K562 (cell line): ENCODE data around the gene SLC44A5. TPM values are rescaled to one million over a fixed set of nuclear protein-coding genes. Genes with fewer than 3 reads are reported as not detected.

Experiments
- ELF4 ChIP-seq: fragments of 450-650 bp; formaldehyde crosslinking; IDR thresholded peaks from 2 replicates; pipeline ENCODE4 v1.4.0; 2022; ENCODE audit warnings: missing genetic modification characterization
- KAT2B ChIP-seq: IDR thresholded peaks from one replicate; pipeline ENCODE4 v1.6.1; 2012; ENCODE audit warnings: low read depth, mild to moderate bottlenecking, control low read depth, inconsistent platforms, low read length, moderate library complexity
- MBD2 ChIP-seq: sonication (generic); IDR thresholded peaks from 2 replicates; pipeline ENCODE4 v1.6.1; 2016; ENCODE audit warnings: low read depth, borderline replicate concordance
- MEF2A ChIP-seq: IDR thresholded peaks from 2 replicates; pipeline ENCODE4 v1.6.1; 2011; ENCODE audit warnings: low read depth, mild to moderate bottlenecking, low read length, moderate library complexity; ENCODE audit not compliant: control insufficient read depth
- MTA3 ChIP-seq: fragments of 450-650 bp; formaldehyde crosslinking; IDR thresholded peaks from 2 replicates; pipeline ENCODE4 v1.6.1; 2017; ENCODE audit warnings: mild to moderate bottlenecking, borderline replicate concordance
- NCOA1 ChIP-seq: fragments of 450-650 bp; IDR thresholded peaks from 2 replicates; pipeline ENCODE4 v1.6.1; 2016; ENCODE audit warnings: low read depth
- PRMT5 ChIP-seq: sonication (generic); formaldehyde crosslinking; IDR thresholded peaks from 2 replicates; pipeline ENCODE4 v1.5.0; 2020; ENCODE audit warnings: missing genetic modification reagents
- PRPF4 ChIP-seq: fragments of 200-400 bp; formaldehyde crosslinking; IDR thresholded peaks from one replicate; pipeline ENCODE4 v1.6.1; 2017; ENCODE audit warnings: low read length, low read depth, mild to moderate bottlenecking; ENCODE audit not compliant: insufficient read depth, poor library complexity, severe bottlenecking
- PTTG1 ChIP-seq: fragments of 450-650 bp; IDR thresholded peaks from 2 replicates; pipeline ENCODE4 v1.6.1; 2016; ENCODE audit warnings: low read depth, mild to moderate bottlenecking, missing genetic modification characterization, missing compliant biosample characterization
- RFX1 ChIP-seq: fragments of 450-650 bp; IDR thresholded peaks from 2 replicates; pipeline ENCODE4 v1.6.1; 2016; ENCODE audit warnings: mild to moderate bottlenecking, moderate library complexity
- SAP30 ChIP-seq: fragments of 200-600 bp; sonication (generic); IDR thresholded peaks from 2 replicates; pipeline ENCODE4 v1.6.1; 2012; ENCODE audit warnings: borderline replicate concordance, low read depth, mild to moderate bottlenecking, moderate library complexity, low read length, control low read depth, inconsistent platforms; ENCODE audit not compliant: insufficient read depth, poor library complexity, severe bottlenecking
- SMC3 ChIP-seq: conservative IDR thresholded peaks from 2 replicates; pipeline ENCODE4 v1.6.1; 2011; ENCODE audit warnings: low read depth, low read length, improper control_type of control experiment; ENCODE audit not compliant: insufficient read depth
- SNIP1 ChIP-seq: fragments of 450-650 bp; IDR thresholded peaks from 2 replicates; pipeline ENCODE4 v1.7.1; 2017; ENCODE audit warnings: low read depth, mild to moderate bottlenecking
- SRF ChIP-seq, 2 experiments: fragments of 250-450, 450-650 bp in 1 of 2; sonication (Bioruptor Pico) in 1 of 2; sonication (generic) in 1 of 2; formaldehyde crosslinking; IDR thresholded peaks; 2 replicates each; pipeline versions ENCODE4 v1.5.0 to v1.5.1; 2020 to 2022; ENCODE audit warnings: mild to moderate bottlenecking in 1 of 2, missing genetic modification reagents in 1 of 2
- ZNF12 ChIP-seq: sonication (generic); formaldehyde crosslinking; IDR thresholded peaks from 2 replicates; pipeline ENCODE4 v1.4.0; 2020; ENCODE audit warnings: mild to moderate bottlenecking, missing genetic modification reagents
- ZNF134 ChIP-seq: fragments of 250-450 bp; sonication (Bioruptor Pico); conservative IDR thresholded peaks from 2 replicates; pipeline ENCODE4 v1.4.0; 2020
- ZNF239 ChIP-seq: fragments of 250-450 bp; sonication (Bioruptor Pico); IDR thresholded peaks from 2 replicates; pipeline ENCODE4 v1.4.0; 2020; ENCODE audit warnings: mild to moderate bottlenecking
- polyA plus RNA-seq, 8 experiments: library from polyadenylated mRNA; depleted of rRNA in 4 of 8; stranded (reverse) in 5 of 8; unstranded in 3 of 8; fragments of >200 nt; fragmentation: Nextera tagmentation in 2 of 8; fragmentation: Illumina TruSeq in 1 of 8; extraction: Ambion mirVana in 2 of 8; extraction: Trizol in 1 of 8; gene quantifications; 2 replicates each; pipeline versions ENCODE4 v1.2.1 to v1.2.3, GENCODE V29; 2011 to 2014; ENCODE audit warnings: inconsistent platforms in 1 of 8, missing spikeins in 1 of 8
- total RNA-seq, 7 experiments: library from RNA; depleted of rRNA in 6 of 7; stranded (reverse); fragments of >200 nt in 6 of 7; fragmentation: Illumina TruSeq in 2 of 7; extraction: Trizol in 2 of 7; gene quantifications; 2 replicates each; pipeline versions ENCODE4 v1.2.1 to v1.2.3, GENCODE V29; 2011 to 2021; ENCODE audit warnings: low replicate concordance in 1 of 7
- TF ChIP-seq, protein P1 (sequence below): conservative IDR thresholded peaks from 2 replicates; pipeline ENCODE4 v1.6.1; 2011; ENCODE audit warnings: low read depth, mild to moderate bottlenecking, low read length; ENCODE audit not compliant: control insufficient read depth
- TF ChIP-seq, protein P2 (sequence below): fragments of 150-350 bp; conservative IDR thresholded peaks from 2 replicates; pipeline ENCODE4 v1.6.1; 2014; ENCODE audit warnings: low read length
- TF ChIP-seq, protein P3 (sequence below): fragments of 250-450 bp; sonication (Bioruptor Pico); IDR thresholded peaks from 2 replicates; pipeline ENCODE4 v1.4.0; 2020

Gene SLC44A5
- total and polyA plus RNA-seq, 9 of the 15 experiments (the other 6 are each of a cell fraction or from before 2014, with no cell fraction given): 1.2 to 10.1 (median 3.2) TPM

DNA sequence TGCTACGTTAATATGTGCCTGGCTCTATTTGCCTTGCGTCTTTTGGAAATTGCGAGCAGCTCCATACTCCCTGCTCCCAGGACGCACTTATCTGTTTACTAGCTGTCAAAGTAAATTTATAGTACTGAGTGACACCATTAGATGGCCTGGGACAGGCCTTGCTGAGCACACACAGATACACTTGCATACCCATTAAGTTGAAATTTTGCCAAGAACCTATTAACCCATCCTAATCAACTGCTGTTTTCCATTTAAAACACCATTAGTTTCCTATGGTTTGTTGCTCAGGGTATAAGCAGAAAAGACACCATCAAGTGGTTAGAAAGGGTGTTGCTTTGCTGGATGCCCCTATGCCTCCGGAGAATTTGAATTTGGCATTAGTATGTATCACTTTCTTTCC lies 187.3 kb downstream of the SLC44A5 start (continued):
- TF ChIP-seq PRPF4 (no peak), NCOA1 (0 out of 2 replicates have a peak, but pooled peaks have one; percentile 45), PTTG1 (tag) (no peak), SRF (CRISPR knock-in tag; IDR thresholded peaks at IDR 0.05) (no peak), SNIP1 (no peak), MBD2 (no peak), ZNF134 (no peak), PRMT5 (CRISPR knock-in tag) (no peak), MTA3 (0 out of 2 replicates have a peak, but pooled peaks have one; percentile 23), RFX1 (no peak), ZNF239 (CRISPR knock-in tag) (no peak), MEF2A (no peak), KAT2B (no peak), SMC3 (no peak), SAP30 (no peak), ZNF12 (CRISPR knock-in tag) (no peak), ELF4 (CRISPR knock-in tag) (no peak)
- TF ChIP-seq, protein P1, sequence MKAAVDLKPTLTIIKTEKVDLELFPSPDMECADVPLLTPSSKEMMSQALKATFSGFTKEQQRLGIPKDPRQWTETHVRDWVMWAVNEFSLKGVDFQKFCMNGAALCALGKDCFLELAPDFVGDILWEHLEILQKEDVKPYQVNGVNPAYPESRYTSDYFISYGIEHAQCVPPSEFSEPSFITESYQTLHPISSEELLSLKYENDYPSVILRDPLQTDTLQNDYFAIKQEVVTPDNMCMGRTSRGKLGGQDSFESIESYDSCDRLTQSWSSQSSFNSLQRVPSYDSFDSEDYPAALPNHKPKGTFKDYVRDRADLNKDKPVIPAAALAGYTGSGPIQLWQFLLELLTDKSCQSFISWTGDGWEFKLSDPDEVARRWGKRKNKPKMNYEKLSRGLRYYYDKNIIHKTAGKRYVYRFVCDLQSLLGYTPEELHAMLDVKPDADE: no peak
- TF ChIP-seq, protein P2, sequence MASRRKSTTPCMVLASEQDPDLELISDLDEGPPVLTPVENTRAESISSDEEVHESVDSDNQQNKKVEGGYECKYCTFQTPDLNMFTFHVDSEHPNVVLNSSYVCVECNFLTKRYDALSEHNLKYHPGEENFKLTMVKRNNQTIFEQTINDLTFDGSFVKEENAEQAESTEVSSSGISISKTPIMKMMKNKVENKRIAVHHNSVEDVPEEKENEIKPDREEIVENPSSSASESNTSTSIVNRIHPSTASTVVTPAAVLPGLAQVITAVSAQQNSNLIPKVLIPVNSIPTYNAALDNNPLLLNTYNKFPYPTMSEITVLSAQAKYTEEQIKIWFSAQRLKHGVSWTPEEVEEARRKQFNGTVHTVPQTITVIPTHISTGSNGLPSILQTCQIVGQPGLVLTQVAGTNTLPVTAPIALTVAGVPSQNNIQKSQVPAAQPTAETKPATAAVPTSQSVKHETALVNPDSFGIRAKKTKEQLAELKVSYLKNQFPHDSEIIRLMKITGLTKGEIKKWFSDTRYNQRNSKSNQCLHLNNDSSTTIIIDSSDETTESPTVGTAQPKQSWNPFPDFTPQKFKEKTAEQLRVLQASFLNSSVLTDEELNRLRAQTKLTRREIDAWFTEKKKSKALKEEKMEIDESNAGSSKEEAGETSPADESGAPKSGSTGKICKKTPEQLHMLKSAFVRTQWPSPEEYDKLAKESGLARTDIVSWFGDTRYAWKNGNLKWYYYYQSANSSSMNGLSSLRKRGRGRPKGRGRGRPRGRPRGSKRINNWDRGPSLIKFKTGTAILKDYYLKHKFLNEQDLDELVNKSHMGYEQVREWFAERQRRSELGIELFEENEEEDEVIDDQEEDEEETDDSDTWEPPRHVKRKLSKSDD: no peak
- TF ChIP-seq, protein P3, sequence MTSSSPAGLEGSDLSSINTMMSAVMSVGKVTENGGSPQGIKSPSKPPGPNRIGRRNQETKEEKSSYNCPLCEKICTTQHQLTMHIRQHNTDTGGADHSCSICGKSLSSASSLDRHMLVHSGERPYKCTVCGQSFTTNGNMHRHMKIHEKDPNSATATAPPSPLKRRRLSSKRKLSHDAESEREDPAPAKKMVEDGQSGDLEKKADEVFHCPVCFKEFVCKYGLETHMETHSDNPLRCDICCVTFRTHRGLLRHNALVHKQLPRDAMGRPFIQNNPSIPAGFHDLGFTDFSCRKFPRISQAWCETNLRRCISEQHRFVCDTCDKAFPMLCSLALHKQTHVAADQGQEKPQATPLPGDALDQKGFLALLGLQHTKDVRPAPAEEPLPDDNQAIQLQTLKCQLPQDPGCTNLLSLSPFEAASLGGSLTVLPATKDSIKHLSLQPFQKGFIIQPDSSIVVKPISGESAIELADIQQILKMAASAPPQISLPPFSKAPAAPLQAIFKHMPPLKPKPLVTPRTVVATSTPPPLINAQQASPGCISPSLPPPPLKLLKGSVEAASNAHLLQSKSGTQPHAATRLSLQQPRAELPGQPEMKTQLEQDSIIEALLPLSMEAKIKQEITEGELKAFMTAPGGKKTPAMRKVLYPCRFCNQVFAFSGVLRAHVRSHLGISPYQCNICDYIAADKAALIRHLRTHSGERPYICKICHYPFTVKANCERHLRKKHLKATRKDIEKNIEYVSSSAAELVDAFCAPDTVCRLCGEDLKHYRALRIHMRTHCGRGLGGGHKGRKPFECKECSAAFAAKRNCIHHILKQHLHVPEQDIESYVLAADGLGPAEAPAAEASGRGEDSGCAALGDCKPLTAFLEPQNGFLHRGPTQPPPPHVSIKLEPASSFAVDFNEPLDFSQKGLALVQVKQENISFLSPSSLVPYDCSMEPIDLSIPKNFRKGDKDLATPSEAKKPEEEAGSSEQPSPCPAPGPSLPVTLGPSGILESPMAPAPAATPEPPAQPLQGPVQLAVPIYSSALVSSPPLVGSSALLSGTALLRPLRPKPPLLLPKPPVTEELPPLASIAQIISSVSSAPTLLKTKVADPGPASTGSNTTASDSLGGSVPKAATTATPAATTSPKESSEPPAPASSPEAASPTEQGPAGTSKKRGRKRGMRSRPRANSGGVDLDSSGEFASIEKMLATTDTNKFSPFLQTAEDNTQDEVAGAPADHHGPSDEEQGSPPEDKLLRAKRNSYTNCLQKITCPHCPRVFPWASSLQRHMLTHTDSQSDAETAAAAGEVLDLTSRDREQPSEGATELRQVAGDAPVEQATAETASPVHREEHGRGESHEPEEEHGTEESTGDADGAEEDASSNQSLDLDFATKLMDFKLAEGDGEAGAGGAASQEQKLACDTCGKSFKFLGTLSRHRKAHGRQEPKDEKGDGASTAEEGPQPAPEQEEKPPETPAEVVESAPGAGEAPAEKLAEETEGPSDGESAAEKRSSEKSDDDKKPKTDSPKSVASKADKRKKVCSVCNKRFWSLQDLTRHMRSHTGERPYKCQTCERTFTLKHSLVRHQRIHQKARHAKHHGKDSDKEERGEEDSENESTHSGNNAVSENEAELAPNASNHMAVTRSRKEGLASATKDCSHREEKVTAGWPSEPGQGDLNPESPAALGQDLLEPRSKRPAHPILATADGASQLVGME: no peak
